Natural killer cell (primary cell): ENCODE measurements around the gene PREX1. TPM values are rescaled to one million over a fixed set of nuclear protein-coding genes. Genes with fewer than 3 reads are reported as not detected.

Experiments
- ATAC-seq, 3 donors: fragments of 150-1000 bp in 2 of 3; fragments of 200-7000 bp in 1 of 3; cut with Tn5 transposase; 1 replicate in 1 of 3; 2 replicates in 2 of 3; pipeline ENCODE4 v1.10.0; 2021; ENCODE audit warnings: mild to moderate bottlenecking in 2 of 3, moderate library complexity in 2 of 3
- DNase-seq, 2 donors: peaks; one replicate each; pipeline versions ENCODE4 v3.0.0 to v3.0.0-alpha.2; 2013 to 2021; ENCODE audit warnings: mixed read lengths in 1 of 2
- H3K27ac ChIP-seq: one replicate; pipeline ENCODE4 v1.5.1; 2013; ENCODE audit warnings: mild to moderate bottlenecking, low read length
- H3K27me3 ChIP-seq: one replicate; pipeline ENCODE4 v1.6.1; 2013; ENCODE audit warnings: low read length; ENCODE audit not compliant: control insufficient read depth, insufficient read depth
- H3K36me3 ChIP-seq: one replicate; pipeline ENCODE4 v1.6.1; 2013; ENCODE audit warnings: low read length; ENCODE audit not compliant: control insufficient read depth, insufficient read depth
- H3K4me1 ChIP-seq: one replicate; pipeline ENCODE4 v1.6.1; 2013; ENCODE audit warnings: low read length; ENCODE audit not compliant: control insufficient read depth, insufficient read depth
- H3K4me3 ChIP-seq: one replicate; pipeline ENCODE4 v1.5.1; 2013; ENCODE audit warnings: low read length
- H3K9me3 ChIP-seq: one replicate; pipeline ENCODE4 v1.6.1; 2013; ENCODE audit warnings: low read length; ENCODE audit not compliant: control insufficient read depth, insufficient read depth
- H3K27ac Mint-ChIP-seq, 2 donors: one replicate each; pipeline ENCODE4 v1.8.0; 2022; ENCODE audit warnings: mild to moderate bottlenecking in 2 of 2, mixed read lengths in 2 of 2, moderate library complexity in 1 of 2
- H3K27me3 Mint-ChIP-seq, 2 donors: one replicate each; pipeline ENCODE4 v1.8.0; 2022; ENCODE audit warnings: low read depth in 2 of 2, mixed read lengths in 2 of 2
- H3K36me3 Mint-ChIP-seq: one replicate; pipeline ENCODE4 v1.8.0; 2022; ENCODE audit warnings: mixed read lengths
- H3K4me1 Mint-ChIP-seq, 2 donors: one replicate each; pipeline ENCODE4 v1.8.0; 2022; ENCODE audit warnings: mixed read lengths in 2 of 2
- H3K4me3 Mint-ChIP-seq: one replicate; pipeline ENCODE4 v1.8.0; 2022; ENCODE audit warnings: mild to moderate bottlenecking, moderate library complexity, mixed read lengths
- H3K9me3 Mint-ChIP-seq, 2 donors: one replicate each; pipeline ENCODE4 v1.8.0; 2022; ENCODE audit warnings: mixed read lengths in 2 of 2
- CTCF ChIP-seq: fragments of 200-600 bp; IDR thresholded peaks from one replicate; pipeline ENCODE4 v1.8.0; 2022; ENCODE audit warnings: antibody characterized with exemption
- WGBS: methylation state at CpG from one replicate; pipeline ENCODE4 v1.1.7; 2013; ENCODE audit warnings: missing lambda C conversion rate; ENCODE audit not compliant: insufficient coverage; 5-methylcytosine and 5-hydroxymethylcytosine counted together
- intact Hi-C: fragments of 100-400 bp; cut with micrococcal nuclease; formaldehyde crosslinking; loops from one replicate; pipeline ENCODE4 v1.14.2; 2022
- total RNA-seq, 4 donors: library from RNA; stranded (reverse); fragments of 120-200 nt in 1 of 4; gene quantifications; one replicate each; pipeline versions ENCODE4 v1.2.3 to v1.2.4, GENCODE V29; 2013 to 2022

The PREX1 gene
- total RNA-seq, 3 donors from 2014 or later (not counting 1 experiment from before 2014, with no cell fraction given): 382 to 392 (median 389) TPM

DNA sequence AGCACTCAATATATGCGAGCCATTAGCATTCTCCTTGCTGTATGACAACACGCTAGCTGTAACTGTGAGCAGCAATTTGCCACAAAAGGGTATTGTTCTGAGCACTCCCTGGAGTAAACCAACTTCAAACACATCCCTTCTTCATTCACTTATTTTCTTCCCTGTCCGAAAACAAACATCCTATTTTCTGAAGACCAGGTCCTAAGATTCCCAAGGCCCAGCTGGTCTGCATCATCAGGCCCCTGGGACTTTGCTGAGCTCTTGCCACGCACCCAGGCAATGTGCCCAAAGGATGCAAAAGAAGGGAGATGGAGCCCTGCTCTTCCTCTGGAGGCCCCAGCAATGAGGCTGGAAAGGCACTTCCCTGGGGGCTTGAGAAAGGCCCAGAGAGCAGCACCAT lies 118.1 kb downstream of the PREX1 start:
- H3K27ac Mint-ChIP-seq: peak overlapping the region; percentile 13 to 90
- Histone ChIP-seq H3K4me1 (peaks cover 76% of the 10 kb centered on the region), H3K4me3 (no peak overlapping the region), H3K27me3 (no peaks in the 10 kb centered on the region), H3K9me3 (no peaks in the 10 kb centered on the region), H3K36me3 (peaks cover 39% of the 10 kb centered on the region), H3K27ac (no peak overlapping the region)
- H3K36me3 Mint-ChIP-seq: peaks cover 8% of the 10 kb centered on the region
- no peak overlapping the region for H3K4me3 Mint-ChIP-seq
- H3K27me3 Mint-ChIP-seq: no peaks in the 10 kb centered on the region
- DNase-seq (no peak), ATAC-seq (no peak)
- H3K4me1 Mint-ChIP-seq: peaks cover 85 to 93% of the 10 kb centered on the region in 2 donors
- no peaks in the 10 kb centered on the region for H3K9me3 Mint-ChIP-seq
- TF ChIP-seq CTCF: no peak
- WGBS: 96% methylated on average over 4 of the region's 4 CpGs
- intact Hi-C loops: no loop called here

GRCh38 chr20:48709058-48709691 lies 118.6 kb downstream of the PREX1 start:
- Histone ChIP-seq H3K9me3 (no peaks in the 10 kb centered on the region), H3K36me3 (peaks cover 43% of the 10 kb centered on the region), H3K4me1 (peaks cover 73% of the 10 kb centered on the region), H3K27me3 (no peaks in the 10 kb centered on the region), H3K27ac (no peak overlapping the region), H3K4me3 (no peak overlapping the region)
- peaks cover 8% of the 10 kb centered on the region for H3K36me3 Mint-ChIP-seq
- intact Hi-C loops: no loop called here
- peak overlapping the region; percentile 13 to 90 for H3K27ac Mint-ChIP-seq
- peaks cover 81 to 93% of the 10 kb centered on the region in 2 donors for H3K4me1 Mint-ChIP-seq
- ATAC-seq (no peak), DNase-seq (no peak)
- no peaks in the 10 kb centered on the region for H3K27me3 Mint-ChIP-seq
- no peak for TF ChIP-seq CTCF
- no peak overlapping the region for H3K4me3 Mint-ChIP-seq
- H3K9me3 Mint-ChIP-seq: no peaks in the 10 kb centered on the region
- WGBS: 96% methylated on average over 17 of the region's 18 CpGs

- H3K36me3 Mint-ChIP-seq: peaks cover 8% of the 10 kb centered on the region
- no peak for ATAC-seq
Observed at GRCh38 chr20:48708630-48709029, 119.2 kb downstream of the PREX1 start.

More at GRCh38 chr20:48708630-48709029, 119.2 kb downstream of the PREX1 start:
- H3K4me3 ChIP-seq: no peak overlapping the region
- TF ChIP-seq CTCF: no peak
- intact Hi-C loops: no loop called here
- peaks cover 74% of the 10 kb centered on the region for H3K4me1 ChIP-seq
- Mint-ChIP-seq H3K9me3 (no peaks in the 10 kb centered on the region), H3K4me3 (peak overlapping the region; percentile 47), H3K27ac (peak overlapping the region; percentile 13 to 90), H3K27me3 (no peaks in the 10 kb centered on the region), H3K4me1 (peaks cover 81 to 93% of the 10 kb centered on the region in 2 donors)
- H3K27ac ChIP-seq: no peak overlapping the region
- peaks cover 47% of the 10 kb centered on the region for H3K36me3 ChIP-seq
- no peaks in the 10 kb centered on the region for H3K9me3 ChIP-seq
- DNase-seq: no peak
- 89% methylated on average over 11 of the region's 11 CpGs for WGBS
- H3K27me3 ChIP-seq: no peaks in the 10 kb centered on the region
